Endothelial cell (in vitro differentiated cells): ENCODE data around the gene CETP. TPM values are rescaled to one million over a fixed set of nuclear protein-coding genes. Genes with fewer than 3 reads are reported as not detected.

ENCODE experiments used
- DNase-seq: peaks from one replicate; pipeline ENCODE4 v3.0.0; 2021; ENCODE audit warnings: low spot score
- H3K27ac Mint-ChIP-seq: one replicate; pipeline ENCODE4 v1.8.0; 2021; ENCODE audit warnings: mixed read lengths, inconsistent platforms; ENCODE audit not compliant: unreplicated experiment
- H3K27me3 Mint-ChIP-seq: one replicate; pipeline ENCODE4 v1.8.0; 2021; ENCODE audit warnings: mild to moderate bottlenecking, moderate library complexity, mixed read lengths, inconsistent platforms; ENCODE audit not compliant: unreplicated experiment
- H3K36me3 Mint-ChIP-seq: one replicate; pipeline ENCODE4 v1.8.0; 2021; ENCODE audit warnings: mild to moderate bottlenecking, low read depth, mixed read lengths, inconsistent platforms; ENCODE audit not compliant: unreplicated experiment
- H3K4me1 Mint-ChIP-seq: one replicate; pipeline ENCODE4 v1.8.0; 2021; ENCODE audit warnings: mild to moderate bottlenecking, mixed read lengths, inconsistent platforms; ENCODE audit not compliant: unreplicated experiment
- H3K4me3 Mint-ChIP-seq: one replicate; pipeline ENCODE4 v1.8.0; 2021; ENCODE audit warnings: mild to moderate bottlenecking, mixed read lengths, inconsistent platforms; ENCODE audit not compliant: unreplicated experiment
- H3K9me3 Mint-ChIP-seq: one replicate; pipeline ENCODE4 v1.8.0; 2021; ENCODE audit warnings: mixed read lengths, inconsistent platforms; ENCODE audit not compliant: unreplicated experiment
- total RNA-seq: library from RNA; stranded (reverse); fragmentation: NEBNext Ultra II Directional; extraction: Animal tissue kit (Norgen Biotek cat#: 25700); gene quantifications from one replicate; pipeline ENCODE4 v1.2.1, GENCODE V29; 2021; ENCODE audit not compliant: unreplicated experiment
- TF ChIP-seq, protein P1 (sequence below): fragments of 200-600 bp; sonication (generic); IDR thresholded peaks from one replicate; pipeline ENCODE4 v1.5.0; 2021; ENCODE audit warnings: antibody characterized with exemption; ENCODE audit not compliant: unreplicated experiment

The CETP gene
- total RNA-seq, 1 donor from 2014 or later = 7.8 TPM

DNA sequence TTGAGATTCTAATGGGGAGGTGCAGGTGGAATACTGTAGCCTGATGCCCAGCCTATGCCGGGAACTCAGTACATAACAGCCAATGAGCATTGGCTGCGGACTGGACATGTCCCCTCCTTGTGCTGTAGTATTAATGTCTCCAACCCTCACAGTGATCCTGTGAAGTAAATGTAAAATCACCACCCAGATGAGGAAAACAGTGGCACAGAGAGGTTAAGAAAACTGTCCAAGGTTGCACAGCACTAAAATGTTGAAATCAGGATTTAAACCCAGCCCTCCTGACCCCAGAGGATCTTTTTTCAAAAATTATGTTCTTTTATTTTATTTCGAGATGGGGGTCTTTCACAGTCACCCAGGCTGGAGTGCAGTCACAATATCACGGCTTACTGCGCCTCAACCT, 35.5 kb downstream of the CETP start:
- H3K27ac Mint-ChIP-seq = no peak overlapping the region
- peaks cover 4% of the 10 kb centered on the region for H3K4me1 Mint-ChIP-seq

DNA sequence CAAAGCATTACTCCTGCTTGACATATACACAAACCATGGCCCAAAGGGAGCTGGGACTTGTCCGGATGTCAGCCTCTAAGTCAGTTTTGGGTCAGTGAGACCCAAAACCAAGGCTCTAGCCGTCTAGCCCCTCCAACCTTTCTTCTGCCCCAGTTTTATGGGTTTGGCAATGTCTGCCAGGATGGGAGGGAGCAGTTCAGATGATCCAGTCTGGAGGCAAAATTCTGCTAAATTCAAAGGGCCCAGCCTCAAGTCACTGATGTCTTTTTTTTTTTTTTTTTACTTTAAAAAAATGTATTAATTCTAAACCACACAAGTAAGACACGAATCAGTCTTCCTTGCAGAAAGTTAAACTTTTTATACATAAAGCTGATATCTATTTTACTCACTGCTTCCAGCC, 36.2 kb downstream of the CETP start:
- H3K4me1 Mint-ChIP-seq = peaks cover 4% of the 10 kb centered on the region
- no peak for DNase-seq
- no peak overlapping the region for H3K27ac Mint-ChIP-seq
- TF ChIP-seq, protein P1, sequence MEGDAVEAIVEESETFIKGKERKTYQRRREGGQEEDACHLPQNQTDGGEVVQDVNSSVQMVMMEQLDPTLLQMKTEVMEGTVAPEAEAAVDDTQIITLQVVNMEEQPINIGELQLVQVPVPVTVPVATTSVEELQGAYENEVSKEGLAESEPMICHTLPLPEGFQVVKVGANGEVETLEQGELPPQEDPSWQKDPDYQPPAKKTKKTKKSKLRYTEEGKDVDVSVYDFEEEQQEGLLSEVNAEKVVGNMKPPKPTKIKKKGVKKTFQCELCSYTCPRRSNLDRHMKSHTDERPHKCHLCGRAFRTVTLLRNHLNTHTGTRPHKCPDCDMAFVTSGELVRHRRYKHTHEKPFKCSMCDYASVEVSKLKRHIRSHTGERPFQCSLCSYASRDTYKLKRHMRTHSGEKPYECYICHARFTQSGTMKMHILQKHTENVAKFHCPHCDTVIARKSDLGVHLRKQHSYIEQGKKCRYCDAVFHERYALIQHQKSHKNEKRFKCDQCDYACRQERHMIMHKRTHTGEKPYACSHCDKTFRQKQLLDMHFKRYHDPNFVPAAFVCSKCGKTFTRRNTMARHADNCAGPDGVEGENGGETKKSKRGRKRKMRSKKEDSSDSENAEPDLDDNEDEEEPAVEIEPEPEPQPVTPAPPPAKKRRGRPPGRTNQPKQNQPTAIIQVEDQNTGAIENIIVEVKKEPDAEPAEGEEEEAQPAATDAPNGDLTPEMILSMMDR = no peak
- no peak overlapping the region for H3K4me3 Mint-ChIP-seq
- H3K9me3 Mint-ChIP-seq = no peaks in the 10 kb centered on the region
- H3K36me3 Mint-ChIP-seq = no peaks in the 10 kb centered on the region
- H3K27me3 Mint-ChIP-seq = peaks cover 2% of the 10 kb centered on the region

More for the DNA sequence above, 35.5 kb downstream of the CETP start:
- TF ChIP-seq, protein P1 = no peak
- no peak for DNase-seq
- Mint-ChIP-seq H3K4me3 (no peak overlapping the region), H3K36me3 (no peaks in the 10 kb centered on the region), H3K9me3 (no peaks in the 10 kb centered on the region), H3K27me3 (peaks cover 2% of the 10 kb centered on the region)

DNA sequence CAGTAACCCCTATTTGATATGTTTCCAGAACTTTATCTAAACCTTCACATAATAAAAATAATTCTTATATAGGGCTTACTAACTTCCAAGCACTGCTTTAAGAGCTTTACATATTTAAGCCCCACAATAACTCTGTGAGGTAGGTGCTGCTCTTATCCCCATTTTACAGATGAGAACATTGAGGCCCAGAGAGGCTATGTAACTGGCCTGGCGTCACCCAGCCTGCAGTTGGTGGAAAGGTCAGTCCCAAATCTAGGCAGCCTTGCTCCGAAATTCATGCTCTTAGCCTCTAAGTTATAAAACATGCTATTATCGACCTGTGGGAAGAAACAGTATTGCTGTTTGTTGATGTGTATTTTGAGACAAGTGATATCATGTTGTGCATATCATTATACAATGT, 36.6 kb downstream of the CETP start:
- no peak overlapping the region for H3K4me3 Mint-ChIP-seq
- peaks cover 2% of the 10 kb centered on the region for H3K27me3 Mint-ChIP-seq
- TF ChIP-seq, protein P1 = no peak
- no peaks in the 10 kb centered on the region for H3K36me3 Mint-ChIP-seq
- no peak overlapping the region for H3K27ac Mint-ChIP-seq
- H3K4me1 Mint-ChIP-seq = peaks cover 4% of the 10 kb centered on the region
- no peak for DNase-seq
- H3K9me3 Mint-ChIP-seq = no peaks in the 10 kb centered on the region

DNA sequence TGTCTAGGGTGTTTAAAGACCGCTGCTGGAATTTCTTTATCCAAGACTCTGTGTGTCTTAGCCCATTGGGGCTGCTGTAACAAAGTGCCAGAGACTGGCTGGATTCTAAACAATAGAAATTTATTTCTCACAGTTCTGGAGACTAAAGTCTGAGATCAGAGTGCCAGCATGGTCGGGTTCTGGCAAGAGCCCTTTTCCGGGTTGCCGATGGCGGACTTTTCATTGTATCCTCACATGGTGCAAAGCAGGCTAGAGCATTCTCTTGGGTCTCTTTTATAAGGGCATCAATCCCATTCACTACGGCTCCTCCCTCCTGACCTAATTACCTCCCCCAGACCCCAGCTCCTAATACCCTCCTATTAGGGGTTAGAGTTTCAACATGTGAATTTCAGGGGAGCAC, 37.1 kb downstream of the CETP start:
- H3K27ac Mint-ChIP-seq = no peak overlapping the region
- H3K36me3 Mint-ChIP-seq = no peaks in the 10 kb centered on the region
- no peaks in the 10 kb centered on the region for H3K9me3 Mint-ChIP-seq
- H3K4me1 Mint-ChIP-seq = peaks cover 6% of the 10 kb centered on the region
- peaks cover 2% of the 10 kb centered on the region for H3K27me3 Mint-ChIP-seq
- no peak for DNase-seq
- H3K4me3 Mint-ChIP-seq = no peak overlapping the region
- TF ChIP-seq, protein P1 = no peak

DNA sequence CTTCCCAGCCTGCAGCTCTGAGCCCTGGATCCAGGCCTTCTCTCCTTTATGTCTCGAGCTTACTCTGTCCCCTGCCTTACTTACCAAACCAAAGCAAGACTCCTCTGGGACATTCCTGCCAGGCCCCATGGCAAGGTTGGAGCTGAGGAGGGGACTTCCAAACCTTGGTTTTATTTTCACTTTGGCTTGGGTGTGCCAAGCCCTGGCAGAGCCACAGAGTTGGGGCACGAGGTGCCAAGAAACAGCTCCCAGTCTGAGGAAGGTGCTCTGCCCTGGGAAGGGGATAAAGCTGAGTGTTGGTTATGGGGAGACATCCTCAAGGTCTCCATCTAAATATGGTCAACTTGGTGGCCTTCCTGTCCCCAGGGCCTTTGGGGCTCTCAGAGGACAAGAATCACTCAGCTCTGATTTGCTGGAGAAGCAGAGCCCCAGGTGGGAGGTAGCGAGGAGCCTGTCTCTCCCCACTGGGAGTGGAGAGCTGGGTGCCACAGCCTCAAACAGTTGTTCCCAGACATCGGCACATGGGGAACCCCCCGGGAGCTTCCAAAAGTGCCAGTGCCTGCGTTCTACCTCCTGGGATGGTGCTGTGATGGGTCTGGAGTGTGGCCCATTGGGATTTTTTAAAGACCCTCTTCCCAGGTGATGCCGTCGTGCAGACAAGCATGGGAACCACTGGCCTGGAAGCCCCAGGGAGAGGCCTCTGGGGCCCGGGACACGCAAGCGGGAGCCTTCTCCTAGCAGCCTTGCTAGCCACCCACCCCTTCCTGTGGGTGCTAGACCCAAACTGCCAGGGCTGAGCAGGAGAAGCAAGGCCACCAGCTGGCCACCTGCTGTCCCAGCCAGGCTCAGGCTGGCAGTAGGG, 37.9 kb downstream of the CETP start:
- no peak for DNase-seq
- TF ChIP-seq, protein P1 = no peak
- Mint-ChIP-seq H3K27ac (no peak overlapping the region), H3K36me3 (no peaks in the 10 kb centered on the region), H3K9me3 (no peaks in the 10 kb centered on the region), H3K4me3 (no peak overlapping the region), H3K27me3 (peaks cover 2% of the 10 kb centered on the region), H3K4me1 (peaks cover 11% of the 10 kb centered on the region)
